Activated CD8-positive, alpha-beta memory T cell treated with anti-CD3 and anti-CD28 coated beads for 1 hour (primary cell): ENCODE results near the gene THNSL1.

ENCODE experiments used
- DNase-seq, 2 donors: peaks; one replicate each; pipeline ENCODE4 v3.0.0-alpha.2; 2020; ENCODE audit warnings: low read depth in 1 of 2; ENCODE audit errors: extremely low read depth in 1 of 2

The THNSL1 gene

DNA sequence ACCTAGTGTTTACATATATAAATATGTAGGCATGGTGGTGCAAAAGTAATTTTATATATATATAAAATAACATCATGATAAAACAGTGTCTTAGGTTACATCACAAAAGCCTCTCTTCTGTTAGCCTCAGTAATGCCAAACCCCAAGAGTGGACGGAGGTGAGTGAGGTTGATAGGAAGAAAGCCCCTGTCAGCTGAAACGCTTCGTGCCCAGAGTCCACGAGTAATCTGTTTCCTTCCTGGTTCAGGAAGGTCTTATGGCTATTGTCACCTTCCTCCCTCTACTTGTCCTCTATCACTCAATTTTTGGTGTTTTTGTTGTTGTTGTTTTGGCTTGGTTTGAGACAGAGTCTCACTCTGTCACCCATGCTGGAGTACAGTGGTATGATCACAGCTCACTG is 41.5 kb downstream of the THNSL1 start:
- DNase-seq: no peak

DNA sequence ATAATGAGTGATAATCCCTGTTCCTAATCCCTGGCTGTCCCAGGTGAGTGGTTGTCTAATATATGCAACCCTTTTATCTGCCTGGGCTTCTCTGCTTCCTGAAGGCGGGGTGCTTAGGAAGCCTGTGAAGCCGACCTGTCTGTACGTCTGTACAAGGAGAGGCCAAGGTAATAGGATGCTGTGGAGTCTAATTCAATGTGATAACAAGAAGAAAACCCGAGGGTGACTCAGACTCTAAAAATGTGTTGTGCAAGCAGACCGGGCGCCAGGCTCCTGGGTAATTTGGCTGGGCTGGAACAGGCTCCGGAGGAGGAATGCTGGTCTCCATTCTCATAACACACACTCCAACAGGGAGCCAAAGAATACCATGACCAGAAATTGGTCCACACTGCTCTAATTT is 43.6 kb downstream of the THNSL1 start:
- no peak for DNase-seq

DNA sequence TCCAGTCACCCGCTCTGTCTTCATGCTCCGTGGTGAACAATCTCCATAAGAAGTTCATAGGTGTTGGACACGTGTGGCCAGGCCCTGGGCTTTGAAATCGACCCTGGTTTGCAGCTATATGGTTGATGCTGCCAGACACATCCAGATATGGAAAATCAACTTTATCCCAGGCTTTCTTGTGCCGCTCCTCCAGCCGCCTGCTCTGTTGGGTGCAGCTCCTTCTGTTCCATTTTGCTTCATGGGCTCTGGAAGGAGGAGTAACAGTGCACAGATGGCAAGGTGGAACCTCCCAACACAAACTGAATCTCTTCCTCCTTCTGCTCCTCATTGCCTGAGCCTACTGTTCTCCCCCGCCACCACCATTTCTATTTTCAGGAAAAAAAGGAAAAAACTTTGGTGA is 44.7 kb downstream of the THNSL1 start:
- no peak for DNase-seq

DNA sequence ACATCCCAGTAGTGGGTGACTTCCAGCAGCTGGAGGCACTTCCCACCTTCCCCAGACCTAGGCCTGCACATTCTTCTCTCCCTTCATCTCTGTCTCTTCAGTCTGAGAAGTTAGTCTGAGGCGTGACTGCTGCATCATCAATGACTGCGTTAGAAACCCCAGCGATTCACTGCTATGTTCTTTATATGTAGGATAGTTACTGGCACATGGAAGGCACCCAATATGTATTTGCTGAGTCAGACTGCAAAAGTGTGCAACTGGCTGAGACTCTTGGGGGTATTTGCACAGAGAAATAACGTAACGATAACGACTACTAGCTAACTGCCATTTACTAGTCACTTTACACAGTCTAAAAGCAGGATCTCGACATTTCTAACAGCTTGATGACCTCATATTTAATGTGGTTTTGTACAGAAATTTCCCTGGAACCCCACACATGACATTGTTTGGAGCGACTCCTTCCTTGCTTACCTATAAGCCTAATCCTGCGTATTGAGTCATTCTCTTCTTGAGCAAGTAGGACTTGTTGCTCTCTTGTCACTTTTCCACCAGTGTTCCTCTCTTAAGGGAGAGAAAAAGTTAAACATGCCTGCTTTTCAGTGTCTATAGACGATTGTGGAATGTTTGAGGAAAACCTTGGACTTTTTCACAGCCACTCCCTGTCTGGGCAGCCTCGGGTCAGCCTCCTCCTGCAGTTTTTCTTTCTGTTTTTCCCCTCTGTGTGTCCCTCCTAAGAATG is 45.5 kb downstream of the THNSL1 start:
- DNase-seq: no peak

DNA sequence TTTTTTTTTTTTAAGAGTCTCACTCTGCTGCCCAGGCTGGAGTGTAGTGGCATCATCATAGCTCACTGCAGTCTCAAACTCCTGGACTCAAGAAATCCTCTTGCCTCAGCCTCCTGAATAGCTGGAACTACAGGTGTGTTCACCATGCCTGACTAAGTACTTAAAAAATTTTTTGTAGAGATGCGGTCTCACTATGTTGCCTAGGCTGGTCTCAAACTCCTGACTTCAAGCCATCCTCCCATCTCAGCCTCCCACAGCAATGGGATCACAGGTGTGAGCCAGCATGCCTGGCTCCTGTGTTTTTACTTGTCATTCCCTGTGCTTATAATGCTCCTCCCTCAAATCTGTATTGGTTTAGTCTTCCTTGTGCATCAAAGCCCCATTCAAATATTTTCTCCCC is 46.7 kb downstream of the THNSL1 start:
- no peak for DNase-seq

DNA sequence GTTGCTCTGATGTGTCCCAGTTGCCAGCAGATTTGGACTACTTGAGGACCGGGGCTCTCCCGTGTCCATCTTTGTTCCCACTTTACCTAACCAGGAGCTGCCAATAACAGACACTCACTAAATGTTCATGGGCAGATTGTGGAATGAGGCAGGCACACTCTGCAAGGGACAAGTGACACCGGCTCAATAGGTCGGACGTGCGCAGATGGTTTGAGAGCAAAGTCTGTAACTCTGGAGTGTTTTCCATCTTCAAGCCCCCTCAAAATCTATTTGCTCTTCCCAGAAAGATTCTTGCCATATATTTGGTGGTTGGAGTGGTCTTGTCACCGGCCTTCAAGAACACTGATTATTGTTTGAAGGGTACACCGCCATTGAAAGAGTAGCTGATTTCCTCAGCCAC is 47.2 kb downstream of the THNSL1 start:
- DNase-seq: no peak

DNA sequence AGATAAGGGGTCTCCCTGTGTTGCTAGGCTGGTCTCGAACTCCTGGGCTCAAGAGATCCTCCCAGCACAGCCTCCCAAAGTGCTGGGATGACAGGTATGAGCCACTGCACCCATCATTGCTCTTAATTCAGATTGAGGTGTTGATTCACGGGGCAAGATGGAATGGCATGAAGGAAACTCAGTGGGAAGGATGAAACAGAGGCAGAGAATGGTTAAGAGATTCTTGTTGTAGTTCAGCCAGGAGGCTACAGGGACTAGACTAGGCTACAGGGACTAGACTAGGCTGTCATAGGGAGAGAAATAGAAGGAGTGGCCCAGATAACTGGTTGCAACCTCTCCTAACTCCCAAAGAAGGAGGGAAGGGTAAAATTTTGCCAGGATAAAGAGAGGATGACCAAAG is 48.0 kb downstream of the THNSL1 start:
- no peak for DNase-seq

DNA sequence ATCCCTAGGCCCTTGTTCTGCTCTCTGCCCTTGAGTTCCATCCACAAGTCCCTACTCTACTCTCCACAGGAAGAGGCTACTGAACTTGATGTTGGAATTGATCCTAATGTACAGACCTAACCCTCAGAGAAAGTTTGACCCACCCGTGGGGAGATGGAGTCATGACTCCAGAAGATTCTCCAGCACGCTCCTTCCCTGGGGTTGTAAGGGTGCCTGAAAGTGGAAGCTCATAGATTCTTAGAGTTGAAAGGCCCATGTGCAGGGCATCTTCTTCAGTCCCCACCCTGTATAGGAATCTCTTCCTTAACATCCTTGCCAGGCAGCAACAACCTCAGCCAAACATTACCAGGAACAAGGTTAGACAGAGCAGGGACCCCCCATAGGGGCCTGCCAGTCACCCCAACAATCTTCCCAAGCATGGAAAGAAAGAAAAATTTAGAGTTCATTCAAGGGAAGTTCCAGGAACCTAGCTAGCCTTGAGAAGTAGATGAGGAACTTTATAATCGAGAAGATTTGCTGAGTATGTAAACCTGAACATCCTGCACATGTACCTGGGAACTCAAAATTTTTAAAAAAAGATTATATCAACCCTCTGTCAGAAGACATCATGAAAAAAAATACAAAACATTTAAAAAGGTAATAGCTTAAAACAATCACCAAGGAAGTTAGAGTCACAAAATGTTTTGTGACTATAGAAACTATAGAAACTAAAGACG is 49.5 kb downstream of the THNSL1 start:
- no peak for DNase-seq

DNA sequence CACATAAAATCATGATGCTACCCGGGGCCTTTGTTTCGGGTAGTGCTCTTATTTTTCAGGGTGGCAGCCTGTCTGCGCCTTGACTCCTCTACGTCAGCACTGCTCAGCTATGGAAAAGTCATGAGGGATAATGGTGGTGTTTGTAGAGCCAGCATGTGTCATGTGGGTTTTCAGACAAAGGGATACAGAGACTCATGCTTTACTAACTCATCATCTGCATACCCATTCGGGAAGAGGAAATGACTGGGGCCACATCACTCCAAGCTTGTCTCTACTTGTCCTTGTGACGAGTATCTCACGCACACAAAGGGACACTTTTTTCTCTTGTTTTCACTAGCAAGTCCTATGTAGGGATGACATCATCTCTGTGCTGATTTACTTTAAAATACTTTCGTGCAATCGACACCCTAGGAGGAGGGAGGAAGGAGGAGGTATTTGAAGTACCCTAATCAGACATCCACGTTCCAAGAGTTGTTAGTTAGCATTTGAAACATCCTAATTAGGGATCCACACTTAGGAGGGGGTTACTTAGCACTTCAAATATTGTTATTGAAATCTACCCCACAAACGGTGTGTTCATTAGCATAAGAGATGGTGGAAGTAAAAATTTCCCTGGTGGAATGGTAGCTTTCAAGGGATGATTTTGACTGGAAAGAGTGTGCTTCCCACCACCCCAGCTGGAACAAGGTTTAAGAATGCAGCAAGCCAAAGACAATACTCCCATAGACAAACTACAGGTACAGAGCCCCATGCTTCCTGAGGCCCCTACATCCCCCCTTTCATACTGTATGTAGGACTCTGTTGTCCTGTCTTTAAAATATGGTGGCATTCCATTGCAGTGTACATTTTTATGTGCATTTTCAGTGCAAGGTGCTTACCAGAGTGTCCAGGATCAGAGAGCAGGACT is 52.0 kb downstream of the THNSL1 start:
- DNase-seq: no peak

DNA sequence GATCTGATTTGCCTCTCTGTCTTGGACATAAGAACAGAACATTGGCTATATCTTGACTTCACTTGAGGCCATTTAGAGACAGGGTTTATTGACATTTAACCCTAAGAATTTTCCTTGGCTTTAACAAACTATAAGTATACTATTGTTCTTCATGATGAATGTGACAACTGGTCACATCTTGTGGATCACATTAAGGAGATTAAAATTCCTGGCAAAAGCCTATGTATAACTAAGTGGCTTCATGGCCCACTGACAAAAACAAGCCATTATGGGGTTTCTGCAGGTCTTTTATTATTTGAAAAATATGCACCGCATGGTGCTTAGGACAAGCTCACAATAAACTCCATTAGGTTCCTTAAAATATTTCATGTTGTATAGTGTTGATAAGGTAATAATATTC is 54.8 kb downstream of the THNSL1 start:
- no peak for DNase-seq

DNA sequence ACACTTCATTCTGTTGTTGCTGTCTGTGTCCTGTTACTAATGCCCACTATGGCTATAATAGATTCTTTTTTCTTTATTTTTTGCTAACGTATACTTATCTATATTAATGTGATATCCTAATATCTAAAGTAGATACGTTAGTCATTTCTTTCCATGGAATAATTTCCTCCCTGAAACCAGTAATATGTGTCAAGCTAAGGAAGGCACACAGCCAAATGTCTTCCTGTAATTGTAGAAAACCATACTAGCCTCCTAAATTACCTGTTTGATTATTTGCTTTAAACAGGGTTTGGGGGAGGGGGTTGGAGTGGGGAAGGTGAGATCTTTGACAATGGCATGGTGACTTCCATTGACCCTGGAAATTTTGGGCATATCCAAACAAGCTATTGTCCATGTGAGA is 56.4 kb downstream of the THNSL1 start:
- no peak for DNase-seq

DNA sequence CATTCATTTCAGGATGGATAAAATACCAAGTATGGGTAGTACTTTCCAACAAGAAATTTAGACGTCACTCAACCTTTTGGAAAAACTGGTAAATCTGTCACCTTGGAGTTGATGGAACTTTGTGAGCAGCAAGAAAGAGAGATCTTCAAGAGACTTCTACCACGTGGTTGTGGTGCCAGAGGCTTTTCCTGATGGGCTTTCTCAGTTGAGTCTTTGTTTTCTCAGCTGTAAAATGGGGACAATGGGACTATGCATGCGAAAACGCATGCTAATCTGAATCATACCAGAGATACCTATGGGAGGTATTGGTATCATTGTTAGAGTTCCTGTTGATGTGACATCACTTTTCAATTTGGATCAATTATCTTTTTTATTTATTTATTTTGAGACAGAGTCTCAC is 59.4 kb downstream of the THNSL1 start:
- no peak for DNase-seq
